ENCODE data around the gene SMAD6.

GRCh38 chr15:66692808-66693596 is 9.0 kb upstream of the SMAD6 start:
- TF ChIP-seq GATA2 (IDR thresholded peaks at IDR 0.05; ENCODE audit: low read depth, low read length) (no peak), GATA3 (IDR thresholded peaks at IDR 0.05; ENCODE audit: low read depth, low read length) (no peak)
